Right renal pelvis (tissue), 4 donors: ENCODE data around the gene SEC16B. TPM values are rescaled to one million over a fixed set of nuclear protein-coding genes. Genes with fewer than 3 reads are reported as not detected.

Source experiments
- DNase-seq, 4 donors: peaks; one replicate each; pipeline ENCODE4 v3.0.0-alpha.2; 2013; ENCODE audit warnings: low read depth in 4 of 4, low spot score in 3 of 4, missing footprints in 1 of 4
- polyA plus RNA-seq, 4 donors: library from polyadenylated mRNA; unstranded; fragments of 120-200 nt; gene quantifications; one replicate each; pipeline ENCODE4 v1.2.1, GENCODE V29; 2013; ENCODE audit not compliant: insufficient read length in 4 of 4

SEC16B gene
- polyA plus RNA-seq, 4 donors = 3.5 to 5.4 (median 4.2) TPM

DNA sequence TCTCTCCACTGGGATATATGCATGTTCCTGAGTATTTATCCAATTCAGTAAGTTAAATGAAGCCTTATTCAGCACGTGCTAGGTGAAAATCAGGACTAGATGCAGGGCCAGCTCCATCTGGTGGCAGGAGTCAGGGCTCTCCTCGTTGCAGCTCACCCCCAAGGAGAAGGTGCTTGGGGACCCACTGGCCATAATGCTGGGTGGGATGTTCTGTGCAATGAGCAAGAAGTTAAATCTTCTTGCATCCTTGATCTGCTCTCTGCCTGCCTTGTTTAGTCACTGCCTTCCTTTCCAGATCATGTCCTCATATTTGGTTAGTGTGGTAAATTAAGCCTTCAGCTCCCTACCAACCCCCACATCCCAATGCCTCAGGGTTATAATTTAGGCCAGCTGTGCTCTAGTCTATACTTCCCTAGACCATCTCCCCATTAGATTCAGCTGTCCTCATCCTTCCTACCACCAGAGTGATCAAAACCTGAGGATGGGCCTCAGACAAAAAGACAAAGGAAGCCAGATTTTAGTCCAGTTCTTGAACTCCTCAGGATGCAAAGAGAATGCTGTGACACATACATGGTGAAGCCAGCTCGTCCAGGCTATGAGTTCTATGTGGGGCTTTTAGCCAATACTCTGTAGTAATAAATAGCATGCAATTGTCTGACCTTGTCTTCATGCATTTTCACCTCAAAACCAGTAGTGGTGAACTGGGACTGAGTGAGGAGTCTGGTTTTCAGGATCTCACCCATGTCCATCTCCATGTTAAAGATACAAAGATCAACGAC is 55.9 kb downstream of the SEC16B start:
- no peak for DNase-seq

DNA sequence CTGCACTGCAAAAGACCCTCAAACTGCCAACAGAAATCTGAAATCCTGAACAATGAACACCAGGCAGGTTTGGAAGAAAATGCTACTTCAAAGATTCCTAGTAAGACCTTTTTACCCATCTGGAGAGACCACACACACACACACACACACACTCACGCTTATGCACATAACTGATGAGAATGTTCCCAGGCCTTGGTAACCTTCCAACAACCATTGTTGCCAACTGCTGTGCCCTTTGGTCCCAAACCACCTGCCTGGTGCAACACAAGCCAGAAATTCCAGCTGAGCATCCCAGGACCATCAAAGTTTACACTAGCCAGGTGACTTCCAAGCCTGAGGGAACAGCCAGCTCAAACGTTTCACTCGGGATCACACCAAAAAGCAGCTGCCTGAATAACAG is 56.9 kb downstream of the SEC16B start:
- no peak for DNase-seq

DNA sequence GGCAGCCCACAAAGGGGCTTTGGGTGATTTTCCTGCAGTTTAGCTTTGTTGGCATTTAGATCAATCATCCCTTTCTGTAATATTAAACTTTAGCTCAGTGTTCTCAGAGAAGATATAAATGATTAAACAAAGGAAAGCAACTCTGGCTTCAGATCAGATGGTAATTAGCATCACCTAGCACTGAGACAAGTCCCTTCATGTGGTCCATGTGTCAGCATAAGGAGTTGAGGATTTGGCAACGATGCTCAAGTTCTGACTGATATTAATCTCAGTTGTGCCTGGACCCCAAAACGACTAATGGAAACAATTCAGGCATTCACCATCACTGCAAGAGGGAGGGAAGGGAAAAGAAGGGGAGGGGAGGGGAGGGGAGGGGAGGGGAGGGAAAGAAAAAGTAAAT is 60.4 kb downstream of the SEC16B start:
- no peak for DNase-seq

DNA sequence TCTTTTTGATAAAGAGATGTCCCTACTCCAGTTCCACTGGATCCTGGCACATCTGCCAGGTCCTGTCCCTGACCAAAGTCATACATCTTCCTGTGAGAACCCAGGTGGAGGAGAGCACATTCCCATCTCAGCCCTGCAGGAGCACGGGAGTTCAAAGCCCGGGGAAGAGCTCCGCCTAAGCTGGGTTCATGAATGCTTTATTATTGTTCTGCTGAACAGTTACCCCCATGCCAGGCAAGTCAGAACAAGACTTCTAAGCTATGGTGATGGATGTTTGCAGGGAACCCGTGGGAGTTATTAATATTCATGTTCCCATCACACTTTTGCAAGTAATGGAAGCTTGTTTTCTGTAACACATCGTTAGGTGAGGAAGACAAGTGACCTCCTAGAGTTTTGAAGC is 62.9 kb downstream of the SEC16B start:
- DNase-seq = no peak

DNA sequence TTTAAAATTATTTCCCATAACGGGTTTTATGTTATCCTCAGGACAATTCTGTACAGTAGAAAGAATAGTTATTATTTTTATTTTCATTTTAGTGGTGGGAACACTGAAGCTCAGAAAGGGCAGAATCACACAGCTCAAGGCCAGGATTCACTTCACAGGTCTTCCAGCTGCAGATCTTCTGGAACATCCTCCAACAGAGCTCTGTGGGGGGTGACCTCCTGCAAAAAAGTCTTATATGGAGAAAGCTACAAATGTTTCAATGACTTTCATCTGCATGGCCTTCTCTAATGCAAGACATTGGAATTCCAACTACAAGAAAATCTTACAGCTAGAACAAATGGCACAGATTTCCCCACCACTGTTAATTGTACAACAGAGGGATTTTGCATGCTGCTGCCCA is 64.2 kb downstream of the SEC16B start:
- DNase-seq = no peak

DNA sequence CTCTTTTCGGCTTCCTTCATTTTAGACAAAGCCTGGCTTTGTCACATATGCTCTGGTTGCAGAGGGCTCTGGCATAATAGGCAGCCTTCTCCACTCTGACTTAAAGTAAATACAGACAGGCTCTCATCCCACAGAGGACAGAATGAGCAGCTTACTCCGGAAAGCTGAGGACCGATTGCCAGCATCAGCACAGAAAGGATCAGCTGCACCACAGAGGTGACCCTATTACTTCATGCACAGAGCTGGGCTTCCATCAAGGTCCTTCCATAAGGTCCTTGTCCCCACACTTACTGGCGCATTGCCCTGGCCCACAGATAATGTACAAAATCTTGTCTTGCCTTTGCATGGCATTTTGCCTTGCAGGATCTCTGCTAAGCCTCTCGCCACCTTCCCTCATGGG is 67.6 kb downstream of the SEC16B start:
- no peak for DNase-seq

DNA sequence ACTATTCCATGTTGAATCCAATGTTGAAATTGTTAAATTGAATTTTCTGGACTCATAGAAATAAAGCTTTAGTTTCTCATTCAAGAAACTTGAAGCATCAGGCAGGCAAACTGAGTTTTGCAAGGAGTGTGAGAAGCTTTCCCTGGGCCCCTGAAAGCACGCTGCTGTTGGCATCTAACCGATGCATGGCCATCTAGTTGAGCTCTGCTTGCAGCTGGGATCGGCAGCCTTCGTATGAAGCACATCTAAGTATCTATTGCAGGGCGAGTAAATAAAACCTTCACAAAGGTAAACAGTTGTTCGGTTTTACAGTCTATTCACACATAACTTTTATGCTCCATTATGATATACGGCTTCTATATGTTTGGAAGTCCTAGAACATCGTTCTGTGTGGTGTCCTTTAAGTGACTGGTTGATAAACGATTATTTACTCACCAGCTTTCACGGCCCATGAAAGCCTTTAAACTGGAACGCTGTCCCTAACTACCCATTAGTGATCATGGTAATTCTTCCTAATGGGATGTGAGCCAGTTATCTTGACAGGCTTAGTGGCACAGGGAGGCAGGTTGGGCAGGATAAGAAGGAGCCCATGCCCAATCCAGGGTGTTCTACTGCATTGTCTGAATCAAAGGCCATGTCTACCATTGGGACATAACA is 71.7 kb downstream of the SEC16B start:
- DNase-seq = no peak

DNA sequence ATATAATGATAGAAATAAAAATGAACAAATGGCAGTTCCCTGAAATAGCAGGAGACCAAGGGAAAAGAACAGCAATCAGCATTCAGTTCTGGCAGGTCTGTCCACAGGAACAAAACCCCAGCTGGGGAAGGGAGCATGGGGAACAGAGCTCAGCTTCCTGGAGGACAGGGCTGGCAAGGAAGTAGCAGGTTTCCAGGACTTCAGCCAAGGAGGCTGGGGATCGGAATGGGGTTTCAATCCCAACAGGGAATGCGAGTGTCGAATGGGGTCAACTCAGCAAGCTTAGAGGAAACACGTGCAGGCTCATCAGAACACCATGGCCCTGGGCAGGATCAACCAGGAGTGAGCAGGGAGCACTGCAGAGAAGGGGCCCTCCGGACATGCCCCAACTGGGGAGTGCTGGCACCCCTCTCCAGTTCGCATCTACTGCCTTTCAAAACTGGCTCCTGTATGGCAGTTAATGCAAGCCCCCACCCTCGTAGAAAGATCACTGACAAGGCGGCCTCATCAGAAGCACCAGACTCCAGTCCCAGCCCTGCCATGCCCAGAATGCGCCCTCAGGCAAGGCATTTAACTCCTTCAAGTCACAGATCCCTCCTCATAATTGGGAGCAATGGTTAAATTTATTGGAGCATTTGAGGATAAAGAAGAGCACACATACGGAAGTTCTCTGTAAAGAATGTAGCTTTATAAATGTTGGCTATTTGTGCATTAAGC is 72.4 kb downstream of the SEC16B start:
- DNase-seq = no peak

Other genes with a start within 250 kb of the SEC16B start
- gene RASAL2, start 124.0 kb upstream of the SEC16B start, polyA plus RNA-seq = 10 to 100 TPM; 17.6 to 19.3 (median 19.1) TPM